IPS DF 19.7 (cell line): ENCODE results near the gene SMYD3.

Experiments used
- DNase-seq: peaks from one replicate; pipeline ENCODE4 v3.0.0-alpha.2; 2013; ENCODE audit warnings: low read depth, low spot score

The SMYD3 gene

DNA sequence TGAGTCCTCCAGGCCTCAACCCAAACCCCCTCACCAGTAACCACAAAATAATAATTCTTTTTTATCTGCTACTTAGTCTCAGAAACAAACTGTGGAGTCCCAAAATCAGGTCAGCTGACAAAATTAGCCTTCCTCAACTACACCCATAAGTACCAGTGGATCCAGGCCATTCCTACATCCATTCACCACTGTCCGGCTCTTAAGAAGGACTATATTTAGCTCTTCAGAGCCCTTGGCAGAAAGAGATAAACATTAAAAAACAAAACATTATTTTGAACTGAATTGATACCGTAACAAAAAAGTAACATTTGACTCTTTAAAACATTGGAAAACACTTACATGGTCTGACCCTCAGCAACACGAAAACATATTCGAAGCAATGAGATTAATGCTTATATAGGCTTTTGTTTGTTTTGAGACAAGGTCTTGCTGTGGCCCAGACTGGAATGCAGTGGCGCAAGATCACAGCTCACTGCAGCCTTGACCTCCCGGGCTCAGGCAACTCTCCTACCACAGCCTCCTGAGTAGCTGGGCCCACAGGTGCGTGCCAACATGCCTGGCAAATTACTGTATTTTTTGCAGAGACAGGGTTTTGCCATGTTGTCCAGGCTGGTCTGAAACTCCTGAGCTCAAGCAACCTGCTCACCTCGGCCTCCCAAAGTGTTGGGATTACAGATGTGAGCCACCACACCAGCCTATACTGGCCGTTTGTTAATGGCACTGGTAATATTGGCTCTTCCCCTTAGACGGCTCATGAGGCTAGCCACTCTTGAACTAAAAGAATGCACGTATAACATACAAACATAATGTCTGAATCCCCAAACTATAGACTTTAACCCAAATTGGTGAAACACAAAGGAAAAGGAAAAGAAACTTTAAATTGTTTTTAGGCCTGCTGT lies 330.7 kb downstream of the SMYD3 start:
- no peak for DNase-seq

DNA sequence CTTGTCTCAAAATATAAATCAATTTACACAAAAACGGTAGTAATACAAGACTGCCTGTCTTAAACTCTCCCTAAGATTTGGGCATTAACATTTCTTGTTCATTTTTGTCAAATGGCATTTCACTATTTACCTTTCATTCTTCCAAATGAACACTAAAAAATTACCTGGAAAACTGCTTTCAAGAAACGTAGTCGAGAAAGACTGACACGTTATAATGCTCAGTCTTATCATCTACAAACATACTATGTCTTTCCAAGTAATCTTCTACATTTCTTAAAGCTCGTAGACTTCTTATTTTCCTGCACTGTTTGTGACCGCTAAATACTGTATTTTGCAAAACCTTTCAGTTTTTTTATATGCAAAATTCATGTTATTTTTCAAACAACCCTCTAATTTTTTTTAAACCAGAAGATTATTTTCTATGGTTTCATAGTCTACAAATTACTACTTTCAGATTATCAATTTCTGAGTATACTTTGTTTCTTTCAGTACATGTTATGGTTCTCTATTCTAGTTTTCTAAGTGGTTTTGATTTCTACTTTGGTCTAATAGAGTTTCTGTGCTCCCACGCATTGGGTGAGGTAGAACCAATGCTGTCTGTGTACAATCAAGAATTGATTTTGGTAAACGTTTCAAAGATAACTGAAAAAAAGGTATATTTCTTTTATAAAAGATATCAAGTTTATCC lies 336.4 kb downstream of the SMYD3 start:
- DNase-seq: no peak

DNA sequence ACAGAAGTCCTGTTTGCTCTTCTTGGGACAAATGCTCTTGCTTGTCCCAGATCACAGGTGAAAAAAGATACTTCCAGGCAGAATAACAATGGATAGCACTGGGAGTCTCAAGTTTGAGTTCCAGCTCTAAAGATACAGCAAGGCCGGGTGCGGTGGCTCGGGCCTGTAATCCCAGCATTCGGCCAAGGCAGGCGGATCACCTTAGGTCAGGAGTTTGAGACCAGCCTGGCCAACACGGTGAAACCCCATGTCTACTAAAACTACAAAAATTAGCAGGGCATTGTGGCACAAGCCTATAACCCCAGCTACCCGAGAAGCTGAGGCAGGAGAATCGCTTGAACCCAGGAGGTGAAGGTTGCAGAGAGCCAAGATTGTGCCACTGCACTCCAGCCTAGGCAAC lies 337.6 kb downstream of the SMYD3 start:
- DNase-seq: no peak

DNA sequence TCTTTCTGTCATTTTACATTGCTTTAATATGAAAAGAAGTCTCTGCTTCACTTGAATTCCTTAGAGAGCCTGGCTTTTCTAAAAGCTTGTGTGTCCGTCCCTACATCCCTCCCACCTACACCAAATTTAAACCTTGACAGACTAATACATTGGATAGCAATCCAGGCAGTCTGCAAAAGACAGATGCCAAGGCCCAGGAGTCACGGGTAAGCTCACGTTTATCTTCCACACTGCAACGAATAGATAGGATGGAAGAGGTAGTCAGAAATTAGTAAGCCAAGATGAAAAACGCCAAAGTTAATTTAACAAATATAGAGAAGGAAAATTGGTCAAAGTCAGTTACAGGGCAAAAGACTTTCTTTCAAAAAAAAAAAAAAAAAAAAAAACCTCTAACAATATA lies 338.1 kb downstream of the SMYD3 start:
- no peak for DNase-seq

DNA sequence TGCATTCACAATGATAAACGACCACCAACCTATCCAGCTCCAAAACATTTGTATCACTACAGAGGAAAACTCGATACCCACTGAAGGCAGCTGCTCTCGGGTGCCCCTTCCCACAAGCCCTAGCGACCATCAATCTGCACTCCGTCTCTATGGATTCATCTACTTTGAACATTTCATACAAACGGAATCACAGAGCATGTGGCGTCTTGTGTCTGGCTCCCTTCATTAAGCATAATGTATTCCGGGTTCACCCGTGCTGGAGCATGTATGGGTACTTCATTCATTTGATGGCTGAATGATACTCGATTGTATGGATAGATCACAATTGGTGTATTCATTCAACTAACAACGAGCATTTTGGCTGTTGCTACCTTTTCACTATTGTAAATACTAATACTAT lies 340.2 kb downstream of the SMYD3 start:
- no peak for DNase-seq

DNA sequence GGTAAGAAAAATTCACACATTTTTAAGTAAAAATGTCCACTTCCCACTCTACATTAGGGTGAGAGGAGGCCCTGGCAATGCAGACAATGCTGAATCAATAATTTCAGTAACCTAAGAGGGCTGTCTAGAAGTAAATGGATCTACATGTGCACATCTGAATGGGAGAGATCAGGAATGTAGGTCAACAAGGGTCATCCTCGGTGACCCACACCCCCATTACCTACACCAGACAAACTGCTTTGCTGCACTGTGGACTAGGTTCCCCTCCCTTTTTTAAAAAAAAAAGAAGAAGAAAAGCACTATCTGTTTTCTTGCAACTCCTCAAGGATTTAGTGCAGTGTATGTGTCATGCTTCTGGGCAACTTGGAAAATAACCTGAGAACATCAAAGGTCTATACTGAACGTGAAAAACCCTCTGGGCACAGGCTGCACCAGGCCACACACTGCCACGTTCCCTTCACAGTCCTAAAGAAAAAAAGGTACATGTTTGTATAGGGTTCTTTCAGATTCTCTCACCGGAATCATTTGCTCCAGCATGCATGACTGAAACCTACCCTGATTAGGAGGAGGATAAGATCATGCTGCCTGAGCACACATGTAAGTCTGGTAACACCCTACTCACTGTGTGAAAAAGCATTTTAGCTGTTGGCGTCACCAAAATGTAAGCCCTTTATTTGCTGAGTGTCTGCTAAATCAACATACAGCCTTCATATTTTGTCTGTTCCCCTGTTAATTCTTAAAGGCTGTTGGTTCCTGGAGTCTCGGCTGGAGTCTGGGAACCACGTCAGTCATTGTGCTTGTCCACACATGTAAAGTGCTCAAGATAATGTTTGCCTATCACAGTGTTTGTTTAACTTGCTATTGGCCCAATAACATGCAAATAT lies 341.0 kb downstream of the SMYD3 start:
- DNase-seq: no peak

DNA sequence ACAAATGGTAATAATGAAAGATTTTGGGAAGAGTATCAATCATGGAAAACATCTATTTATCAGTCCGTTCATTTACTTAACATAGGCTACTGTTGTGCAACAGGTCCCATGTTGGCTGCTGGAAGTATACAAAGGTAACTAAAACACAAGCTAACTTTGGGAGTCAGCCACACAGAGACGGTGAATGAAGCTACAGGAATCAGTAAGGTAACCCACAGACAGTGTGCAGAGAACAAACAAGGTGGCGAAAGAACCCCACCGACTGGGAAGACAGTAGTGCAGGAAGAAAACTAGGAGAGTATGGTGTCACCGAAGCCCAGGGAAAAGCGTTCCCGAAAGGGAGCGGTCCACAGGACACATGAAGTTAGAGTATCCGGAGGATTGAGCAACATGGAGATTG lies 342.3 kb downstream of the SMYD3 start:
- no peak for DNase-seq

DNA sequence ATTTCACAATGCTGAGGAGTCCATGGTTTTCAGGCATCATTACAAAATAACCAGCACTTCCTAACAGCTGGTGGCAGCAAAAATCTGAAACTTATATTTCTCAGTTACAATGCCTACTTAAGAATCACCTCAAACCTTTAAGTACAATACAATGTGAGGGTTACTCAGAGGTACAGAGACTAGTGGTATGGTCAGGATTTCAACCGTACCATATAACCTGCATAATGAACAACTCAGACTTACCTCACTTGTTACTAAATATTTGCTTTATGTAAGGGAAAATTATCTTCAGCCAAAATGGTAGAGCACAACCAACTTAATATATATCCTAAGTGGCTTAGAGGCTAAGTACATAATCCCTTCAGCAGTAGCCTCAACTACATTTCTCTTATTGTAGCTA lies 344.5 kb downstream of the SMYD3 start:
- no peak for DNase-seq

DNA sequence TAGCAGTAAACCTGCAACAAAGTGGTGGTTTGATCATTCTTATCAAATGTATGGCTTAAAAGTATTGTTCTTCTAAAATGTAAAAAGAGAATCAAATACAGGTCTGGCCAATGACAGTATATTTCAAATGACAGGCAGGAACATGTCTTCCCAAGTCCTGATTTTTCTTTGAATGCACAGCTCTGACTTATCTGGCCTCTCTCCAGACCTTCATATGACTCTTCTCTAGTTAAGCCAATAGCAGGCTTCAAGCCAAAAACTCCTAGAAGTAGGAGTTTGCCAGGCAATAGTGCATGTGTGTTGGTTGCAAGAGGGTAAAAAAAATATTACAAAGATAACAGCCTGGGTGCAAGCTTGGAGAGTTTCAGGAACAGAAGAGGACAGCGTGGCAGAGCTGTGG lies 345.5 kb downstream of the SMYD3 start:
- DNase-seq: no peak

DNA sequence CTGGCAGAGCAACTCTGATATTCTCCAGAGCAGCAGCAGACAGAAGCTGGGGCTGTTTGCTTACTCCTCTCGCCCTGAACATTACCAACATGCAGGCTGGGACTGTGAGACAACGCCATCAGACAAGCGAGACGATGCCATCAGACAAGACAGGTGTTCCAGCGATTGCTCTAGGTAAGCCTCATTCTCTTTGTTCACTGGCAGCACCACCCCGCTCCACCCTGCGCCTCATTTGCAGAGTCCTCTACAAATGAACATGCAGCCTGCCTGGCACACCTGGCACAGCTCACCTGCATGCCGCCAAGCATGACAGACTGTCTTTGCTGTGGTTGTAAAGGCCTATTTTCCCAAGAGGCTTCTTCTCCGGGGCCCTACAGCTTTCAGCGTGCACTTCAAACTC lies 346.2 kb downstream of the SMYD3 start:
- DNase-seq: no peak

DNA sequence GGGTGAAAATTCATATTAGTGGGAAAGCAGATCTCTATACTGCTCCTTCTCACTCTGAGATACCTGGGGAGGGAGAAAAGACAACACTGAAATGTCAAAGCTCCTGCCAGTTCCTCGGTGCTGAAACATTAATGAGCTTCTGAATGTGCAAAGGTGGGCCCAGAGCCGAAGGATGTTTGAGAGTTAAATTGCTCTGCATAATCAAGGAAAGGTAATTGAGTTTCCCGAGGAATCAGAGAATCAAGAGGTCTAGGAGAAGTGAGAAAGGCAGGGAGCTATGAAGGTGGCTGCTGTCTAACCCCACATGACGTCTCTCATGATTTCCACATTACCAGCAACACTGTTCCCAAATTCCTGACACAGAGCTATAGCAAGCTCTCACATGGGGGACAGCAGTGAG lies 346.7 kb downstream of the SMYD3 start:
- no peak for DNase-seq

DNA sequence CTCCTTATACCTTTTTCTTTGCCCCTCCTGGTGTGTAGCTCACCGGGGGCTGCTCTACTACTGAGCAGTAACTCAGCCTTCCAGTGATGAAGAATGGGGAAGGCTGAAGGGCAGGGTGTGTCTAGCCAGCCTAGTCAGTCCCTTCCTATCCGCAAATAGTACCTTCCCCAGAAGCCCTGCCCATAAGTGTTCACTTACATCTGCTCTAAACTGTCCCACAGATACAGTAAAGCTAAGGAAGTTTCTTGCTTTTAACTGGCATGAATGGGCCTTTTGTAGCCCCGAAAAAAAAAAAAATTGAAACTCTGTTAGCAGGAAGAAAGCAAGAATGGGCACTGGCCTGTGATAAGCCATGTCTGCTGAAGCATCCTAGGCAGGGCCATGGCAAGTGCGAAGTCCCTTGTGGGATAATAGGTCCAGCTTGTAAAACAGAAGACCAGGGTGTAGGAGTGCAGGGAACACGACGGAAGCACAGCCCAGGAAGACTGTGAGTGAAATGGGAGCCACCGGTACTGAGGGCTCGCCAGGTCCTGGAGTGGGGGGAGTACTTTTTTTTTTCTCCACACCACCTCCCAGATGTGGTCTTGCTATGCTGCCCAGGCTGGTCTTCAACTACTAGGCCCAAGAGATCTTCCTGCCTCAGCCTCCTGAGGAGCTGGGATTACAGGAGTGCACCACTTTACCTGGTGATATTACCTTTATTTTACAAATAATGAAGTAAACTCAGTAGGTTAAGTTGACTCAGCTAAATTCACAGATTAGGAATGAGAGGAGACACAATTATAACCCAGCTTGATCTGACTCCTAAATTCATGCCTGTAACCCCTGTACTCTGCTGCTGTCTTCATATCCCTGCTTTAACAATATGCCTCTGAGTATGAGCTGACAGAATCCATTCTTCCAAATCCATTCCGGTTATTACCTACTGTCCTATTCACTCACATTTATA lies 347.5 kb downstream of the SMYD3 start:
- DNase-seq: no peak

DNA sequence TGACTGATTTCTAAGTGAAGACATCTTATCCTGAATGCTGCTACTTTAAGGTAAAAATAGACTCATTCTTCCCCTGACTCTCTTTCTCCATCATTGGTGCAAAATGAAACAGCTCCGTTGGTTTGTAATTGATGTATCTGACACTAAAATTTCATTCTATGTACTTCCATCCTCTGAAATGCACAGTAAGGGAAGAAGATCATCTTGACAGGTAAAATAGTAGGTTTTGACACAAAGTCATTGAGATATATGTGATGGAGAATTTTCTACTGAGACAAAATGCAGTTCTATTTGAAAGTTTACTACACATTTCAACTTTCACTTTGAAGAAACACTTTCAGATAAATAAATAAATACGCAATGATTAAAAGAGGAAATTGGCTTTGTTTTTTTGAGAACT lies 348.9 kb downstream of the SMYD3 start:
- no peak for DNase-seq

DNA sequence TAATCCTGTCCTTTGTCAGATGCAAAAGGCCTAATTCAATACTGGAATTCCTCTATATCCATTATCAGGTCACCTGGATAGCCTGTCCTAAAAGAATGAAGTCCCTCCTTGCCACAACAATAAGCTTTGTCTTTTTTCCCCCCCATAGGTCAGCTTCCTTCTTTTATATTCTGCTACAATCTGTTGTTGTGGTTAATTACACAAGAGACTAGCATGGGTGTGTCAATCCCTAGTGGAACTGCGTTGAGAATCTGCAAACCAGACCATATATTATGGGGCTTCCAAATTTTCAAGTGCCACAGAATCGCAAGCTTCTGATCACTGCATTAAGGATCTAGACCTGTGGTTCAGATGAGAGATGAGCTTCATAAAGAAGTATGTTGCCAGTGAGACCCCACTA lies 349.6 kb downstream of the SMYD3 start:
- no peak for DNase-seq

DNA sequence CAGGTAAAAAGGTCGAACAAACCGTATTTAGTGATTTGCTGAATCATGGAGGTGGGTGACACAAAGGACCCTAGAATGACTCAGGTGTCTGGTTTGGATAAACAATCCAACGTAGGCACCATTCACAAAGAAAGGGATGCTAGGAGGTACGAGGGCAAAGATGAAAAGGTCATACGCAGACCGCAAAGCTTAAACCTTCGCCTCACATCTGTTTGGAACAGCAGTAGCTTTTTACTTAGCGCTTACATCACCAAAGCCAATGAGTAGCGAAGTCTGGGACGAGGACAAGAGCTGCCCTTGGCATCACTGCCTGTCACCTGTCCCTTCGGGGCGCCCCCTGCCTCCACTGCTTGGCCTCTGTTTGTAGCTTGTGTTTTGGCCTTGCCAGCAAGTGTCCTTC lies 350.2 kb downstream of the SMYD3 start:
- no peak for DNase-seq

DNA sequence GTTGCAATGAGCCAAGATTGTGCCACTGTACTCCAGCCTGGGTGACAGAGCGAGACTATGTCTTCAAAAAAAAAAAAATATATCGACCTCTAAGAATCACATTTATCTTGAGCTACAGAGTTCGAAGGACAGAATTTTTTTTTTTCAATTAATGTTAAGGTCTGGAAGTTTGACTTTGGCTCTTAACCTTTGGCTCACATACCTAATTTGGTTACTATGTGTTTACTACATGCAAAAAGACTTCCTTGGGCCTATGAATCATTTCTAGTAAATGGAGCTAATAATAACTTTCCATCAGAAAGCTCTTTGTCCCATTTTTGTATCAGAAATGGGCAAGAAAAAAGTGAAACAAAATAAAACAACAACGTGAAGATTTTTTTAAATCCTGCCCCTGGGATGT lies 351.2 kb downstream of the SMYD3 start:
- no peak for DNase-seq

DNA sequence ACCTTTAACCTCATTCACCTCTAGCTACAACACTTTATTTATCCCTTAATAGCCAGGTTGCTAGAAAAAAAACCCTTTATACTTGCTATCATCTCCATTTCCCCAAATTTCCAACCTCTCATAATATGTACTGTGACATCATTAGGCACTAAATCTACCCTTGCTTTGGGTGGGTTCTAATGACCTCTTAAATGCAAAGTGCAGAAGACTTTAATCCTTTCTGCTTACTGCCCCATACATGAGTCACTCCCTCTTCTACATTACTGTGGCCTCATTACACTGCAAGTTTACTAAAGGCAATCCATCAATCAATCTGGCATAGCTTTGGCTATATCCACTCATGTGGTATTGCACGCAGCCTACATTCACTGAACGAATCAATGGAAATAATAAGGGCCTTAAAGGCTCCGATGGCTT lies 353.3 kb downstream of the SMYD3 start:
- DNase-seq: no peak

DNA sequence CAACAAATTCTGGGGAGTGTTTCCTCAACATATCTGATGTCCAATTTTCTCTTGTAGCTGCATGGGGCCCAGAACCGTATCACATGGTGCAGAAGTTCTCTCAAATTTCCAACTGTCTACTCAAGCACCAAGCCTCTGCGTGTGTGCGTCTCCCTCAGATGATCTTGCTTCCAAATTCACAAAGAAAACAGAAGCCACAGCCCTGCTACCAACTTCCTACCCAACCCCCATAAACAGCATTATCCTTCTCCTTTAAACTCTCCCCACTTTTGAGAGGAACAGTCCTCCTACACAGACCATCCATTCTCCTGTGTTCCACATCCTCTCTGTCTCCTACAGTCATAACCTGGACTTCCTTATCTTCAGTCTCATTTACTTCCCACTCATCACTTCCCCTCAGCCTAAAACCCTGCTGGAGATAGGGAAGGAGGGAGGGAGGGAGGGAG lies 354.1 kb downstream of the SMYD3 start:
- no peak for DNase-seq

DNA sequence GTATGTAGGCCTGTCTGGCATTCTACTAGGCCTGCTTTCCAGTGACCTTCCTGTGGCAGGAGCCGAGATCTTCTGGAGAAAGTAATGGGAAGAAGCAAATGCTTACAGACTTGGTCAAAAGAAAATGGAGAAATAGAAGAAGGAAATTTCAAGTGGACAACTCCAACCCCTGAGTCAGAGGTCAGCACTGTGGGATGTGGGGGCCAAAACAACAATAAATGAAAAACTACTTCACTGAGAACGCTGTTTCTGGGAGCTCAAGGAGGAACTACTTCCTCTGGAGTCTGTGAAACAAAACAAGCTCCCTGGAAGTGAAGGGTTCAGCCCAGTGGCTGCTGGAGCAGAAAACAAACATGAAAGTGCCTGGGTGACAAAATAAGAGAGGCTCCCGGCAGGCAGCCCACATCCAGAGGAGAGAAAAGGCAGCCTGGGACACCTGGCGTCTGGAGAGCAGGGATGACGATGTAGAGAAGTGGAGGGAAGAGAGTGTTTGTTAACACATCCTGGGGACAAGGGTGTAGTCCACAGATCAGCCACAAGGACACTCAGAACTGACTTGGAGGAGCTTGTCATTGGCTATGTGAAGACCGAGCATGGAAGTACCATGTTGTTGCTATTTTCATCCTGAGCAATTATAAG lies 355.2 kb downstream of the SMYD3 start:
- no peak for DNase-seq

DNA sequence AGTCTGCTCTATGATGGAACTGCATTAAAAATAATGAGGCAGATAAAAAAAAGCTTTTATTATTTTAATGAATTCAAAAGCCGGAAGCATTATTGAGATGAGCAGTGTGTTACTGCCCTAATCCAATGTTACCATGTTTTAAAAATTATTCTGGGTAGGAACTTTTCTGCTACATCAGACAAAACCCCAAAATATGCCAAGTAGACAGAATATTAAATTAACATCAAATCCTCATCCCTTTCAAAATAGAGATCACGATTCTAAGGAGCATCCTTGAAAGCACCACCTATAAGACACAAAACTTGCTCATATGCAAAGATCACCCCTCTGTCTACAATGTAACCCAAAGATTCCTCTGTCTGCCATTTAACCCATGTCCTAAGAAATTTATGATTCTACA lies 357.5 kb downstream of the SMYD3 start:
- no peak for DNase-seq
